GM21423 (cell line): Measurements from ENCODE around the gene TMEM187.

Experiments used
- ATAC-seq: cut with Tn5 transposase; IDR thresholded peaks from one replicate; pipeline ENCODE4 v1.9.1; 2021; ENCODE audit warnings: mild to moderate bottlenecking, moderate library complexity; ENCODE audit not compliant: unreplicated experiment

The TMEM187 gene

GRCh38 chrX:153970357-153971123 lies 2.0 kb upstream of the TMEM187 start:
- ATAC-seq, result peak; percentile 1

- ATAC-seq, result peak; percentile 31
These were observed 1.5 kb upstream of the TMEM187 start for GRCh38 chrX:153971124-153971449.

GRCh38 chrX:153971450-153972367 lies 845 bp upstream of the TMEM187 start, which contains the start of gene HCFC1:
Gene HCFC1 (minus strand): TSS chrX:153971818. CDS start chrX:153970840, 978 bp downstream.
- peak; percentile 35 for ATAC-seq

GRCh38 chrX:153973127-153974002 lies 811 bp downstream of the TMEM187 start:
- ATAC-seq, result no peak

- no peak for ATAC-seq
These were observed 1.6 kb downstream of the TMEM187 start for GRCh38 chrX:153974003-153974725.

- no peak for ATAC-seq
These were observed 2.3 kb downstream of the TMEM187 start for GRCh38 chrX:153974726-153975286.

GRCh38 chrX:153980394-153980793 lies 7.8 kb downstream of the TMEM187 start:
- ATAC-seq, result peak; percentile 50

- no peak for ATAC-seq
These were observed 8.7 kb downstream of the TMEM187 start for GRCh38 chrX:153981231-153981630.

GRCh38 chrX:153981771-153982533 lies 9.4 kb downstream of the TMEM187 start:
- no peak for ATAC-seq

GRCh38 chrX:153983321-153983801 lies 10.8 kb downstream of the TMEM187 start:
- no peak for ATAC-seq

GRCh38 chrX:153984351-153985178 lies 12.0 kb downstream of the TMEM187 start:
- no peak for ATAC-seq

- ATAC-seq, result no peak
These were observed 15.9 kb downstream of the TMEM187 start for GRCh38 chrX:153988493-153988892.

GRCh38 chrX:153989973-153990655 lies 17.6 kb downstream of the TMEM187 start:
- no peak for ATAC-seq

GRCh38 chrX:153991013-153991580 lies 18.5 kb downstream of the TMEM187 start:
- no peak for ATAC-seq

- ATAC-seq, result no peak
These were observed 19.6 kb downstream of the TMEM187 start for GRCh38 chrX:153992180-153992579.

- no peak for ATAC-seq
These were observed 20.5 kb downstream of the TMEM187 start for GRCh38 chrX:153993079-153993478.

GRCh38 chrX:153993978-153994377 lies 21.4 kb downstream of the TMEM187 start:
- no peak for ATAC-seq
